Measurements from ENCODE around the gene PKHD1. TPM values are rescaled to one million over a fixed set of nuclear protein-coding genes. Genes with fewer than 3 reads are reported as not detected.

Gene PKHD1
- total RNA-seq, 2 donors from 2014 or later = 0.14 TPM; not detected in 1

GRCh38 chr6:52077180-52077884 lies 10.1 kb downstream of the PKHD1 start:
- Histone ChIP-seq H3K4me3 (no peak overlapping the region), H3K36me3 (no peaks in the 10 kb centered on the region), H3K4me1 (ENCODE audit: control insufficient read depth in 1 of 2, low read depth in 2 of 2) (no peaks in the 10 kb centered on the region), H3K27ac (no peak overlapping the region), H3K27me3 (replicated peaks; ENCODE audit: insufficient read depth) (no peaks in the 10 kb centered on the region), H3K9me3 (no peaks in the 10 kb centered on the region)
- DNase-seq (ENCODE audit: low spot score) (no peak), ATAC-seq (ENCODE audit: insufficient number of reproducible peaks, low FRiP score, low read depth) (no peak)
- TF ChIP-seq CTCF (IDR thresholded peaks at IDR 0.05) = no peak

DNA sequence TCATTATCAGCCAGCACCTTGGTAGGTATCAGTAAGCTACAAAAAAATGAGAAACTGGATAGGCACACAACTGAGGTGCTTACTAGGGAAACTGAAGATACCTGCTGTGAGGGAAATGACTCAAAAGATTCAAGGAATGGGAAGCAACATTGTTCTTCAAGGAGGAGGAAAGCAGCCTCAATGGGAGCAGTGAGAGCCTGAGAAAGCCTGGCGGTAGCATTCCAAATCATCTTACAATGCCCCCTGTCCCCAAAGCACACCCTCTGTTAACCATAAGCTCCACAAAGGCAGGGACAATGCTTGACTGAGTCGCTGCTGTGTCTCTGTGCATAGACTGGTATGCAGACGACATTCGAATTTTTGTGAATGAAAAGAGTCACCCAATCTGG lies 10.6 kb downstream of the PKHD1 start:
- no peak for DNase-seq (ENCODE audit: low spot score)
- Histone ChIP-seq H3K36me3 (no peaks in the 10 kb centered on the region), H3K27me3 (replicated peaks; ENCODE audit: insufficient read depth) (no peaks in the 10 kb centered on the region), H3K4me3 (no peak overlapping the region), H3K27ac (no peak overlapping the region), H3K4me1 (ENCODE audit: control insufficient read depth in 1 of 2, low read depth in 2 of 2) (no peaks in the 10 kb centered on the region), H3K9me3 (no peaks in the 10 kb centered on the region)
- ATAC-seq (ENCODE audit: insufficient number of reproducible peaks, low FRiP score, low read depth) = no peak
- TF ChIP-seq CTCF (IDR thresholded peaks at IDR 0.05) = no peak

GRCh38 chr6:52074716-52075115 lies 12.7 kb downstream of the PKHD1 start:
- DNase-seq (ENCODE audit: low spot score) = no peak
- H3K4me1 ChIP-seq (ENCODE audit: control insufficient read depth in 1 of 2, low read depth in 2 of 2) = no peaks in the 10 kb centered on the region
- no peak overlapping the region for H3K27ac ChIP-seq
- no peaks in the 10 kb centered on the region for H3K9me3 ChIP-seq
- no peak overlapping the region for H3K4me3 ChIP-seq
- H3K27me3 ChIP-seq (replicated peaks; ENCODE audit: insufficient read depth) = no peaks in the 10 kb centered on the region
- no peak for ATAC-seq (ENCODE audit: insufficient number of reproducible peaks, low FRiP score, low read depth)
- H3K36me3 ChIP-seq = no peaks in the 10 kb centered on the region
- TF ChIP-seq CTCF (IDR thresholded peaks at IDR 0.05) = no peak

GRCh38 chr6:52074155-52074554 lies 13.3 kb downstream of the PKHD1 start:
- H3K36me3 ChIP-seq = no peaks in the 10 kb centered on the region
- H3K27me3 ChIP-seq (replicated peaks; ENCODE audit: insufficient read depth) = no peaks in the 10 kb centered on the region
- H3K4me3 ChIP-seq = no peak overlapping the region
- no peak for TF ChIP-seq CTCF (IDR thresholded peaks at IDR 0.05)
- no peaks in the 10 kb centered on the region for H3K4me1 ChIP-seq (ENCODE audit: control insufficient read depth in 1 of 2, low read depth in 2 of 2)
- ATAC-seq (ENCODE audit: insufficient number of reproducible peaks, low FRiP score, low read depth) = no peak
- H3K27ac ChIP-seq = no peak overlapping the region
- H3K9me3 ChIP-seq = no peaks in the 10 kb centered on the region
- DNase-seq (ENCODE audit: low spot score) = no peak

GRCh38 chr6:52065621-52066020 lies 21.8 kb downstream of the PKHD1 start:
- no peak overlapping the region for H3K4me3 ChIP-seq
- no peaks in the 10 kb centered on the region for H3K36me3 ChIP-seq
- no peaks in the 10 kb centered on the region for H3K27me3 ChIP-seq (replicated peaks; ENCODE audit: insufficient read depth)
- no peak overlapping the region for H3K27ac ChIP-seq
- ATAC-seq (ENCODE audit: insufficient number of reproducible peaks, low FRiP score, low read depth) = no peak
- no peaks in the 10 kb centered on the region for H3K4me1 ChIP-seq (ENCODE audit: control insufficient read depth in 1 of 2, low read depth in 2 of 2)
- no peaks in the 10 kb centered on the region for H3K9me3 ChIP-seq
- no peak for TF ChIP-seq CTCF (IDR thresholded peaks at IDR 0.05)
- no peak for DNase-seq (ENCODE audit: low spot score)

Data from thoracic aorta (tissue), 2 donors.